ENCODE results near the gene SAMD14. TPM values are rescaled to one million over a fixed set of nuclear protein-coding genes. Genes with fewer than 3 reads are reported as not detected.

Gene SAMD14
- total RNA-seq, 1 donor from 2014 or later = 82.0 TPM

DNA sequence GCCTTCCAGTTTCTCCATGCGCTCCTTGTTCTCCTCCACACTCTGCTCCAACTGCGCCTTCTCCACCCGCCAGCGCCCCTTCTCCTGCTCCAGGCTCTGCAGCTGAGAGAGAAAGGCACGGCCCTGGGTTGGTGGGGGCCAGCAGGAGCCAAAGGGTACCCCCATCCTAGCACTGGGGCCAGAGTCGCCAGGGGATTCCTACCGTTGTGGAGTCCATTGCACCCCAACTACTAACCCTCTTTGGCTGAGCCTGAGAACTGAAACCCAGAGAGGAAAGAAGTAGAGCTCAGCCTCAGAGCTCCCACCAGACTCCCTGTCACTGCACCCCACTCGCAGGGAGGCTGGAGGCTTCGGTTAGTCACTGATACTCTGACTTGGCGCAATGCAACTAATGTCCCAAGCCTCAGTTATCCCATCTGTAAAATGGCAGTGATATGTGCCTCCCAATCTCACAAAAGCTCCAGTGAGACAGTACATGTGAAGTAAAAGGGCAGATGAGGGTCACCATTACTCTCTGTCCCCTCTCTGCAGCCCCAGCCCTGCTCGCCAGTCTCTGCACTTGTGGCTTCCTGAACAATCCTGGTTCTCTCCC lies 6.2 kb upstream of the SAMD14 start:
- peaks cover 33% of the 10 kb centered on the region for H3K4me1 Mint-ChIP-seq (ENCODE audit: unreplicated experiment)
- H3K9me3 Mint-ChIP-seq (ENCODE audit: unreplicated experiment) = no peaks in the 10 kb centered on the region
- peaks cover 26% of the 10 kb centered on the region for H3K27me3 Mint-ChIP-seq (ENCODE audit: unreplicated experiment)
- TF ChIP-seq, protein P1, sequence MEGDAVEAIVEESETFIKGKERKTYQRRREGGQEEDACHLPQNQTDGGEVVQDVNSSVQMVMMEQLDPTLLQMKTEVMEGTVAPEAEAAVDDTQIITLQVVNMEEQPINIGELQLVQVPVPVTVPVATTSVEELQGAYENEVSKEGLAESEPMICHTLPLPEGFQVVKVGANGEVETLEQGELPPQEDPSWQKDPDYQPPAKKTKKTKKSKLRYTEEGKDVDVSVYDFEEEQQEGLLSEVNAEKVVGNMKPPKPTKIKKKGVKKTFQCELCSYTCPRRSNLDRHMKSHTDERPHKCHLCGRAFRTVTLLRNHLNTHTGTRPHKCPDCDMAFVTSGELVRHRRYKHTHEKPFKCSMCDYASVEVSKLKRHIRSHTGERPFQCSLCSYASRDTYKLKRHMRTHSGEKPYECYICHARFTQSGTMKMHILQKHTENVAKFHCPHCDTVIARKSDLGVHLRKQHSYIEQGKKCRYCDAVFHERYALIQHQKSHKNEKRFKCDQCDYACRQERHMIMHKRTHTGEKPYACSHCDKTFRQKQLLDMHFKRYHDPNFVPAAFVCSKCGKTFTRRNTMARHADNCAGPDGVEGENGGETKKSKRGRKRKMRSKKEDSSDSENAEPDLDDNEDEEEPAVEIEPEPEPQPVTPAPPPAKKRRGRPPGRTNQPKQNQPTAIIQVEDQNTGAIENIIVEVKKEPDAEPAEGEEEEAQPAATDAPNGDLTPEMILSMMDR (IDR thresholded peaks at IDR 0.05; ENCODE audit: unreplicated experiment) = no peak
- DNase-seq (ENCODE audit: low spot score) = no peak
- peak overlapping the region; percentile 82 for H3K4me3 Mint-ChIP-seq (ENCODE audit: unreplicated experiment)
- H3K36me3 Mint-ChIP-seq (ENCODE audit: low read depth, unreplicated experiment) = peaks cover 51% of the 10 kb centered on the region
- H3K27ac Mint-ChIP-seq (ENCODE audit: unreplicated experiment) = no peak overlapping the region

DNA sequence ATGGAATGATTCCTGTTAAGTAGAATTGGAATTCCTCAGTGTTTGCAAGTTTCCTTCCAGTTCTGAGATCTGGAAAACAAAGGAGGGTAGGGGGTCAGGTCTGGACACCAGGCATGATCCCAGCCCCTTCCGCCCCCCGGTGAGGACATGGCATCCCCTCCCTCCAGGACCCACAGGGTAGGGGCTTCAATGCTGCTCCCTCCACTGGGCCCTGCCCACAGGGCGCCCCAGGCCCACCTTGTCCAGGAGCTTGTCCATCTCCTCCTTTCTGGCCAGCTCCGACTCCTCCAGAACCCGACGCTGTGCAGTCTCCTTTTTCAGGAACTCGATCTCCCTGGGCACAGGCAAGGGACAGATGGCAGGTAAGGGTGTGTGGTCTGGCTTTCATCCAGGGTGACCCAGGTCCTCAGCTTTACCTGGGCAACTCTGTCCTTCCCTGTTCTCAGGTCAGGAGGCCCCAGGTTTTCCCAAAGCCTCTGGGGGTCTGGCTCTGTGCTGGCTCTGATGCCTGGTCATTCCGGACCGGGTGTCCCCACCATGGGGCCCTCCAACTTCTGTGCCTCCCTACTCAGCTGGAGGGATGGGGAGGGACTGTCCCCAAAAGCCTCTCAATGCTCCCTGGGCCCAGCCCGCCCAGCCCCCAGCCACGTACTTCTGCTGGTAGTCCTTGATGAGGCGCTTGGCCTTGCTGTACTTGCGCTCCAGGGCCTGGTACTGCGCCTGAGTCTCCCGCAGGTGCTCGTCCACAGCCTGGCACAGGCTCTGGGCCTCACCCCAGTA lies 5.5 kb upstream of the SAMD14 start:
- Mint-ChIP-seq H3K4me1 (ENCODE audit: unreplicated experiment) (peaks cover 33% of the 10 kb centered on the region), H3K36me3 (ENCODE audit: low read depth, unreplicated experiment) (peaks cover 46% of the 10 kb centered on the region), H3K4me3 (ENCODE audit: unreplicated experiment) (no peak overlapping the region), H3K27me3 (ENCODE audit: unreplicated experiment) (peaks cover 26% of the 10 kb centered on the region), H3K9me3 (ENCODE audit: unreplicated experiment) (no peaks in the 10 kb centered on the region), H3K27ac (ENCODE audit: unreplicated experiment) (no peak overlapping the region)
- TF ChIP-seq, protein P1 (IDR thresholded peaks at IDR 0.05; ENCODE audit: unreplicated experiment) = no peak
- no peak for DNase-seq (ENCODE audit: low spot score)

- Mint-ChIP-seq H3K27me3 (ENCODE audit: unreplicated experiment) (peaks cover 26% of the 10 kb centered on the region), H3K4me3 (ENCODE audit: unreplicated experiment) (no peak overlapping the region), H3K4me1 (ENCODE audit: unreplicated experiment) (peaks cover 24% of the 10 kb centered on the region), H3K27ac (ENCODE audit: unreplicated experiment) (no peak overlapping the region), H3K9me3 (ENCODE audit: unreplicated experiment) (no peaks in the 10 kb centered on the region), H3K36me3 (ENCODE audit: low read depth, unreplicated experiment) (peaks cover 39% of the 10 kb centered on the region)
- no peak for DNase-seq (ENCODE audit: low spot score)
- TF ChIP-seq, protein P1 (IDR thresholded peaks at IDR 0.05; ENCODE audit: unreplicated experiment) = no peak
Observed at GRCh38 chr17:50134206-50135110, 4.5 kb upstream of the SAMD14 start.

DNA sequence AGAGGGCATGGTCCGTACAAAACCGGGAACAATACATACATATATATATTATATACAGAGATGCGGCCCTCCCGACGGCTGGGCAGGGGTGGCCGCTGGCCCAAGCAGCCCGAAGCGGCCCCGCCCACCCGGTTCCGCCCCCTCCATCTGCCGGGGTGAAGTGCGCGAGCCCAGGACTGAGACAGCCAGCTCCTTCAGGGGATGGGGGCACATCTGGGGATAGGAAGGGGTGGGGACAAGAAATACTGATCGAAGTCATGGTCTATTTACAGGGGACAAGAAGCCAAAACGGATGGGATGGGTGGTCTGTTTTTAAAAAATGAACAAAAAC lies 3.8 kb upstream of the SAMD14 start:
- no peak for DNase-seq (ENCODE audit: low spot score)
- H3K9me3 Mint-ChIP-seq (ENCODE audit: unreplicated experiment) = no peaks in the 10 kb centered on the region
- H3K27me3 Mint-ChIP-seq (ENCODE audit: unreplicated experiment) = peaks cover 25% of the 10 kb centered on the region
- H3K4me3 Mint-ChIP-seq (ENCODE audit: unreplicated experiment) = no peak overlapping the region
- H3K36me3 Mint-ChIP-seq (ENCODE audit: low read depth, unreplicated experiment) = peaks cover 33% of the 10 kb centered on the region
- H3K4me1 Mint-ChIP-seq (ENCODE audit: unreplicated experiment) = peaks cover 24% of the 10 kb centered on the region
- TF ChIP-seq, protein P1 (IDR thresholded peaks at IDR 0.05; ENCODE audit: unreplicated experiment) = no peak
- no peak overlapping the region for H3K27ac Mint-ChIP-seq (ENCODE audit: unreplicated experiment)

All from endothelial cell (in vitro differentiated cells).